Regular cardiac myocyte (primary cell): ENCODE measurements around the gene IL36A. TPM values are rescaled to one million over a fixed set of nuclear protein-coding genes. Genes with fewer than 3 reads are reported as not detected.

Experiments
- total RNA-seq: library from RNA; depleted of rRNA; stranded (reverse); fragments of >200 nt; gene quantifications from 2 replicates; pipeline ENCODE4 v1.2.3, GENCODE V29; 2014

Gene IL36A
- not detected in 2 replicates for total RNA-seq

GRCh38 chr2:113005030-113005509 lies at the start of gene IL36A:
TSS of gene IL36A (plus strand) at chr2:113005459. CDS start at chr2:113005872, 413 bp downstream.

GRCh38 chr2:112977559-112978056 lies 27.7 kb upstream of the IL36A start, which contains the start of gene IL36G:
TSS of gene IL36G (plus strand) at chr2:112978006. CDS start at chr2:112978639, 633 bp downstream.

GRCh38 chr2:113052396-113052917 lies 47.2 kb downstream of the IL36A start, which contains the start of gene IL36B:
TSS of gene IL36B (minus strand) at chr2:113052867.

Other genes starting within 250 kb of the IL36A start
- 2.3 and 18.6 TPM in 2 replicates for gene CKAP2L, start 240.8 kb upstream of the IL36A start, total RNA-seq
- gene IL1A, start 221.0 kb upstream of the IL36A start, total RNA-seq = 8.2 and 15.5 TPM in 2 replicates
- gene IL1B, start 168.7 kb upstream of the IL36A start, total RNA-seq = 150 and 229 TPM in 2 replicates
- not detected in 2 replicates for gene IL37, start 94.3 kb upstream of the IL36A start, total RNA-seq
- not detected in 2 replicates for gene IL36G, start 27.5 kb upstream of the IL36A start, total RNA-seq
- not detected in 2 replicates for gene IL36B, start 47.4 kb downstream of the IL36A start, total RNA-seq
- gene IL36RN, start 53.7 kb downstream of the IL36A start, total RNA-seq = under 0.01 TPM in 1 of 2 replicates, not detected in the other
- gene IL1F10, start 62.5 kb downstream of the IL36A start, total RNA-seq = not detected in 2 replicates
- gene IL1RN, start 122.1 kb downstream of the IL36A start, total RNA-seq = under 0.01 and 0.28 TPM in 2 replicates
- gene PSD4, start 168.5 kb downstream of the IL36A start, total RNA-seq = 0.19 and 1.4 TPM in 2 replicates